ENCODE data around the gene UFL1.
A peak's percentile ranks its signal among the peaks of the same experiment; 100 is the strongest.
"Not testable (repeated sequence)": the region's sequence is repeated elsewhere in the genome, so short reads cannot be mapped to it uniquely, and the experiment has no call there.

UFL1 gene

GRCh38 chr6:96521644-96522464, at the start of gene UFL1:
Gene UFL1 (plus strand): TSS chr6:96521806. CDS start chr6:96521874, 68 bp downstream.
- peak; percentile 93 for DNase-seq (ENCODE audit: low read depth)

- not testable (repeated sequence) for DNase-seq (ENCODE audit: low read depth)
Observed at GRCh38 chr6:96472291-96472690, 49.3 kb upstream of the UFL1 start.

GRCh38 chr6:96478695-96479094, 42.9 kb upstream of the UFL1 start:
- no peak for DNase-seq (ENCODE audit: low read depth)

- DNase-seq (ENCODE audit: low read depth) = no peak
Observed at GRCh38 chr6:96491926-96492325, 29.7 kb upstream of the UFL1 start.

- peak; percentile 55 for DNase-seq (ENCODE audit: low read depth)
Observed at GRCh38 chr6:96499781-96500180, 21.8 kb upstream of the UFL1 start.

- DNase-seq (ENCODE audit: low read depth) = no peak
Observed at GRCh38 chr6:96502915-96503314, 18.7 kb upstream of the UFL1 start.

- no peak for DNase-seq (ENCODE audit: low read depth)
Observed at GRCh38 chr6:96505363-96505762, 16.2 kb upstream of the UFL1 start.

GRCh38 chr6:96509281-96509680, 12.3 kb upstream of the UFL1 start:
- no peak for DNase-seq (ENCODE audit: low read depth)

- no peak for DNase-seq (ENCODE audit: low read depth)
Observed at GRCh38 chr6:96520171-96521115, 1.2 kb upstream of the UFL1 start.

- no peak for DNase-seq (ENCODE audit: low read depth)
Observed at GRCh38 chr6:96521306-96521643, 331 bp upstream of the UFL1 start.

GRCh38 chr6:96522465-96523009, 931 bp downstream of the UFL1 start:
- no peak for DNase-seq (ENCODE audit: low read depth)

- no peak for DNase-seq (ENCODE audit: low read depth)
Observed at GRCh38 chr6:96528193-96528592, 6.6 kb downstream of the UFL1 start.

- no peak for DNase-seq (ENCODE audit: low read depth)
Observed at GRCh38 chr6:96532399-96532798, 10.8 kb downstream of the UFL1 start.

GRCh38 chr6:96537726-96538125, 16.1 kb downstream of the UFL1 start:
- no peak for DNase-seq (ENCODE audit: low read depth)

GRCh38 chr6:96542702-96543101, 21.1 kb downstream of the UFL1 start:
- no peak for DNase-seq (ENCODE audit: low read depth)

- DNase-seq (ENCODE audit: low read depth) = no peak
Observed at GRCh38 chr6:96545882-96546281, 24.3 kb downstream of the UFL1 start.

GRCh38 chr6:96547654-96548053, 26.0 kb downstream of the UFL1 start:
- DNase-seq (ENCODE audit: low read depth) = no peak

- DNase-seq (ENCODE audit: low read depth) = no peak
Observed at GRCh38 chr6:96554558-96554957, 33.0 kb downstream of the UFL1 start.

GRCh38 chr6:96559740-96560139, 38.1 kb downstream of the UFL1 start:
- not testable (repeated sequence) for DNase-seq (ENCODE audit: low read depth)

- no peak for DNase-seq (ENCODE audit: low read depth)
Observed at GRCh38 chr6:96562886-96563285, 41.3 kb downstream of the UFL1 start, which contains the start of gene FHL5. Gene FHL5 (plus strand): TSS chr6:96563128. CDS start chr6:96603614, 40,486 bp downstream.

GRCh38 chr6:96563853-96564252, 42.2 kb downstream of the UFL1 start:
- DNase-seq (ENCODE audit: low read depth) = no peak

GRCh38 chr6:96570053-96570452, 48.4 kb downstream of the UFL1 start:
- no peak for DNase-seq (ENCODE audit: low read depth)

- no peak for DNase-seq (ENCODE audit: low read depth)
Observed at GRCh38 chr6:96571551-96571950, 49.9 kb downstream of the UFL1 start.

Data from activated T-helper 1 cell treated with Interleukin-2 at 50 U/mL for 16 hours (primary cell).